Astrocyte of the cerebellum (primary cell): ENCODE data around the gene FZR1.

Source experiments
- DNase-seq: peaks from one replicate; pipeline ENCODE4 v3.0.0-alpha.2; 2011; ENCODE audit warnings: low read depth
- H3K4me3 ChIP-seq: 2 replicates; pipeline ENCODE4 v1.5.1; 2011; ENCODE audit warnings: mild to moderate bottlenecking, low read depth, low read length, moderate library complexity
- in situ Hi-C: cut with HindIII; loops from 2 replicates; pipeline ENCODE4 v1.10.0; 2017; ENCODE audit warnings: low sequenced_read_pairs
- TF ChIP-seq, protein P1 (sequence below): IDR thresholded peaks from 2 replicates; pipeline ENCODE4 v1.5.1; 2012; ENCODE audit warnings: low read length, low read depth, moderate library complexity, mild to moderate bottlenecking; ENCODE audit errors: missing control alignments

FZR1 gene

DNA sequence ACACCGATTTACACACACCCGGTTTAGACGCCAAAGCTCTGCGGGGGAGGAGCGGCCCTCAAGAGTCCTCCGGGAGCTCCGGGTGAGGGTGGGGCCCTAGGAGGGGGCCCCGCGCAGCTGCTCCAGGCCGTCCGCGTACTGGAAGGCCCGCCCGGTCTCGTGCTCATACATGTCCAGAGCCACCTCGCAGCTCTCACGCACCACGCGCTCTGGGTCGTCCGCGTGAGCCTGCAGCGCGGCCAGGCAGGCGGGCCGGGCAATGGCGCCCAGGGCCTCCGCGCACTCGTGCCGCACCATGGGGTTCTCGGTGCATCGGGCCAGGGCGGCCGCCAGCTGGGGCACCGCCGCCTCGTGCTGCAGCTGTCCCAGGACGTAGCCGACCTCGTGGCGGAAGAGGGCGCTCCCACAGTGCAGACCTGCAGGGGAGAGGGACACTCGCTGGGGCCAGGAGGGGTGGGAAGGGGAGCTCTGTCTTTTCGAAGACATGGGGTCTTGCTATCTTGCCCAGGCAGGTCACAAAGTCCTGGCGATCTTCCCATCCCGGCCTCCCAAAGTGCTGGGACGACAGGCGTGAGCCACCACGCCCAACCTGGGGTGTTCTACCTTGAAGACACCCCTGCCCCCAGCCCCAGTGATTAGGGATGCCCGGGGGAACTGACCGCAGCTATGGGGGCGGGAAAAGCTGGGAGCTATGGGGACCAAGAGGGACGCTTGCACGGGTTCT, 14.6 kb upstream of the FZR1 start:
- in situ Hi-C loops, result no loop called here
- TF ChIP-seq, protein P1, sequence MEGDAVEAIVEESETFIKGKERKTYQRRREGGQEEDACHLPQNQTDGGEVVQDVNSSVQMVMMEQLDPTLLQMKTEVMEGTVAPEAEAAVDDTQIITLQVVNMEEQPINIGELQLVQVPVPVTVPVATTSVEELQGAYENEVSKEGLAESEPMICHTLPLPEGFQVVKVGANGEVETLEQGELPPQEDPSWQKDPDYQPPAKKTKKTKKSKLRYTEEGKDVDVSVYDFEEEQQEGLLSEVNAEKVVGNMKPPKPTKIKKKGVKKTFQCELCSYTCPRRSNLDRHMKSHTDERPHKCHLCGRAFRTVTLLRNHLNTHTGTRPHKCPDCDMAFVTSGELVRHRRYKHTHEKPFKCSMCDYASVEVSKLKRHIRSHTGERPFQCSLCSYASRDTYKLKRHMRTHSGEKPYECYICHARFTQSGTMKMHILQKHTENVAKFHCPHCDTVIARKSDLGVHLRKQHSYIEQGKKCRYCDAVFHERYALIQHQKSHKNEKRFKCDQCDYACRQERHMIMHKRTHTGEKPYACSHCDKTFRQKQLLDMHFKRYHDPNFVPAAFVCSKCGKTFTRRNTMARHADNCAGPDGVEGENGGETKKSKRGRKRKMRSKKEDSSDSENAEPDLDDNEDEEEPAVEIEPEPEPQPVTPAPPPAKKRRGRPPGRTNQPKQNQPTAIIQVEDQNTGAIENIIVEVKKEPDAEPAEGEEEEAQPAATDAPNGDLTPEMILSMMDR, result no peak
- H3K4me3 ChIP-seq, result no peak overlapping the region
- no peak for DNase-seq

GRCh38 chr19:3492131-3492839, 13.8 kb upstream of the FZR1 start:
- TF ChIP-seq, protein P1, result no peak
- DNase-seq, result no peak
- in situ Hi-C loops, result no loop called here
- no peak overlapping the region for H3K4me3 ChIP-seq

DNA sequence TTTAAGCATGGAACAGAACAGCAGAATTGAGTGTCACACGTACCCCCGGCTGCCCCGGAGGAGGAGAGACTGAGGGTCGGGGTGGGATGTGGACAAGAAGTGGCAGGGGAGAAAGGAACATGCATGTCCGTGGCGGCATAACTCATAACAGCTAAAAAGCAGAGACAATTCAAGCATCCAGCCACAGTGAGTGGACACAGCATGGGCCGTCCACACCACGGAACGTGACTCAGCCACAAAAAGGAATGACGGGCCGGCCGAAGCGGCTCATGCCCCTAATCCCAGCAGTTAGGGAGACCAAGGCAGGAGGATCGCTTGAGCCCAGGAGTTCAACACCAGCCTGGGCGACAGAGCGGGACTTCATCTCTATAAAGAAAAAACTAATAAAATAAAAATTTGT, 13.2 kb upstream of the FZR1 start:
- TF ChIP-seq, protein P1, result no peak
- no peak overlapping the region for H3K4me3 ChIP-seq
- in situ Hi-C loops, result no loop called here
- DNase-seq, result no peak

DNA sequence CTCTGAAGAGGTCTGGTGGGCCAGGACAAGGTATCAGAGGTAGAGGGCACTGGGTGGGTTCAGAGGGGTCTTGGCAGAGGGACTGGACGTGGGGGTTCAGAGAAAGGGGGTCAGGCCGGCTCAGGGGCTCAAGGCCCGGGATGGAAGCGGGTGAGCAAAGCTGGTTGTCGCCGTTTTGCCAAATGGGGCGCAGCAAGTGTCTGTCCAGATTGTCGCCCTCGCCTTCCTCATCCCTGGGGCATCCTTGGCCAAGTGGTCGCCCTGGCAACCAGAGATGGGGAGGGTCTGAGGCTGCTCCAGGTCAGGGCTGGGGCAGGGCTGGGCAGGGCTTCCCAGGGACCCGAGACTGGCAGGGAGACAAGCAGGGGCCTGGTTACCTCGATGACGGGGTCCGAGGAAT, 12.5 kb upstream of the FZR1 start:
- DNase-seq, result no peak
- TF ChIP-seq, protein P1, result no peak
- in situ Hi-C loops, result no loop called here
- H3K4me3 ChIP-seq, result no peak overlapping the region

GRCh38 chr19:3494051-3494450, 12.1 kb upstream of the FZR1 start:
- DNase-seq, result no peak
- in situ Hi-C loops, result no loop called here

DNA sequence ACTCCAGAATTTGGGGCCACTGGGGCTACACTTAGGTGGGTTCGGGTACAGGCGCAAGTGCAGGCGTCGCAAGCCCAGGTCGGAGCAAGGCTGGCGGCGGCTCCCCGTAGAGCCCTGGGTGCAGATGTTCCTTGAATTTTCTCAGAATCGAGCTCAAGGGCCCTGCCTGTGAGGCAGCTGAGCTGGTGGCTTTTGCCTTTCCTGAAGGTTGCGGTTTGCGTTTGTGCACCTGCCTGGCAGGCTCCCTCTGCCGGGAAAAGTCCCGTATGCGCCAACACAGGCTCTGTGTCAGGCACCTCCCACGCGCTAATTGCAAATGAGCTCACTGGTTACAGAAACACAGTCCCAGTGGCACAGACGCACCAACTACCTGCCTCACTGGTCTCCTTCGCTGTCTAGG, 11.6 kb upstream of the FZR1 start:
- in situ Hi-C loops, result no loop called here
- TF ChIP-seq, protein P1, result no peak
- H3K4me3 ChIP-seq, result no peak overlapping the region
- DNase-seq, result no peak

More at GRCh38 chr19:3494051-3494450, 12.1 kb upstream of the FZR1 start:
- TF ChIP-seq, protein P1, result no peak
- no peak overlapping the region for H3K4me3 ChIP-seq
